Endothelial cell of umbilical vein (primary cell): Measurements from ENCODE around the gene AP2A2.

ENCODE experiments used
- EZH2 ChIP-seq: IDR thresholded peaks from 2 replicates; pipeline ENCODE4 v1.6.1; 2012; ENCODE audit warnings: borderline replicate concordance, low read depth, mild to moderate bottlenecking, moderate library complexity, low read length, inconsistent platforms; ENCODE audit not compliant: severe bottlenecking
- GATA2 ChIP-seq: IDR thresholded peaks from 2 replicates; pipeline ENCODE4 v1.7.0; 2011; ENCODE audit warnings: low read depth, mild to moderate bottlenecking, moderate library complexity, mixed read lengths, low read length; ENCODE audit not compliant: insufficient read length, insufficient read depth
- POLR2A ChIP-seq: IDR thresholded peaks from 2 replicates; pipeline ENCODE4 v1.6.1; 2012; ENCODE audit warnings: low read depth, mild to moderate bottlenecking, control low read depth, low read length
- POLR2AphosphoS5 ChIP-seq: IDR thresholded peaks from 2 replicates; pipeline ENCODE4 v1.6.1; 2012; ENCODE audit warnings: low read depth, mild to moderate bottlenecking, control low read depth, low read length, moderate library complexity; ENCODE audit not compliant: insufficient read depth
- TF ChIP-seq, protein P1 (sequence below), 2 donors: IDR thresholded peaks; 1 replicate in 1 of 2; 2 replicates in 1 of 2; pipeline ENCODE4 v1.5.1; 2011; ENCODE audit warnings: low read length in 2 of 2, mild to moderate bottlenecking in 2 of 2, moderate library complexity in 2 of 2, control low read depth in 1 of 2, inconsistent platforms in 1 of 2, low read depth in 1 of 2; ENCODE audit not compliant: insufficient read depth in 1 of 2; ENCODE audit errors: extremely low read depth in 1 of 2
- TF ChIP-seq, protein P2 (sequence below): IDR thresholded peaks from 2 replicates; pipeline ENCODE4 v1.6.1; 2011; ENCODE audit not compliant: insufficient read depth, insufficient read length

DNA sequence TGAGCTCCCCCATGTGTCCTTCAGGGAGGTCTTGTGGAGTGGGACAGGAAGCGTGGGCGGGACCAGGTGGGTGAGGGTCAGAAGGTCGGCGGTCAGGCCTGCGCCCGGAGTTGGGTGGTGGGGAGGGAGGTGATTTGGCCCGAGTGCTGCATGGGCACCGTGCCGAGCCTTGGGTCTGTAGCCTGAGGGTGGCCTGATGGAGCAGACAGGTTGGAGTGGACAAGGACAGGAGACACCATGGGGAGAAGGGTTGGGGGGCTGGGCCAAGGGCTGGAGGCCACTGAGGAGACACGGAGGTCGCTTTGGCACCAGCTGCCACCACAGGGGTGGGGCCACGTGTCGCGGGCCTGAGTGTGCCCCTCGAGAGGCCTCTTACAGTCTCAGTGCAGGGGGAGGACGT is 53.1 kb downstream of the AP2A2 start:
- TF ChIP-seq, protein P1, sequence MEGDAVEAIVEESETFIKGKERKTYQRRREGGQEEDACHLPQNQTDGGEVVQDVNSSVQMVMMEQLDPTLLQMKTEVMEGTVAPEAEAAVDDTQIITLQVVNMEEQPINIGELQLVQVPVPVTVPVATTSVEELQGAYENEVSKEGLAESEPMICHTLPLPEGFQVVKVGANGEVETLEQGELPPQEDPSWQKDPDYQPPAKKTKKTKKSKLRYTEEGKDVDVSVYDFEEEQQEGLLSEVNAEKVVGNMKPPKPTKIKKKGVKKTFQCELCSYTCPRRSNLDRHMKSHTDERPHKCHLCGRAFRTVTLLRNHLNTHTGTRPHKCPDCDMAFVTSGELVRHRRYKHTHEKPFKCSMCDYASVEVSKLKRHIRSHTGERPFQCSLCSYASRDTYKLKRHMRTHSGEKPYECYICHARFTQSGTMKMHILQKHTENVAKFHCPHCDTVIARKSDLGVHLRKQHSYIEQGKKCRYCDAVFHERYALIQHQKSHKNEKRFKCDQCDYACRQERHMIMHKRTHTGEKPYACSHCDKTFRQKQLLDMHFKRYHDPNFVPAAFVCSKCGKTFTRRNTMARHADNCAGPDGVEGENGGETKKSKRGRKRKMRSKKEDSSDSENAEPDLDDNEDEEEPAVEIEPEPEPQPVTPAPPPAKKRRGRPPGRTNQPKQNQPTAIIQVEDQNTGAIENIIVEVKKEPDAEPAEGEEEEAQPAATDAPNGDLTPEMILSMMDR (IDR thresholded peaks at IDR 0.05; ENCODE audit: extremely low read depth in 1 of 2, insufficient read depth in 1 of 2, low read depth in 1 of 2, low read length in 2 of 2), result no peak
- TF ChIP-seq, protein P2, sequence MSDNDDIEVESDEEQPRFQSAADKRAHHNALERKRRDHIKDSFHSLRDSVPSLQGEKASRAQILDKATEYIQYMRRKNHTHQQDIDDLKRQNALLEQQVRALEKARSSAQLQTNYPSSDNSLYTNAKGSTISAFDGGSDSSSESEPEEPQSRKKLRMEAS, result no peak
- TF ChIP-seq POLR2A, result no peak
- no peak for TF ChIP-seq GATA2
- no peak for TF ChIP-seq EZH2
- TF ChIP-seq POLR2AphosphoS5, result no peak
